ELF-1 (cell line): Measurements from ENCODE around the gene TTR.

ENCODE experiments used
- DNase-seq: peaks from one replicate; pipeline ENCODE4 v3.0.0-alpha.2; 2016; ENCODE audit warnings: low read depth, low spot score

TTR gene

GRCh38 chr18:31616586-31616985 lies 24.9 kb downstream of the TTR start:
- no peak for DNase-seq

GRCh38 chr18:31617031-31617717 lies 25.5 kb downstream of the TTR start:
- no peak for DNase-seq

- no peak for DNase-seq
Observed at GRCh38 chr18:31618801-31619200, 27.1 kb downstream of the TTR start.

- DNase-seq, result no peak
Observed at GRCh38 chr18:31619291-31619690, 27.6 kb downstream of the TTR start.

- DNase-seq, result no peak
Observed at GRCh38 chr18:31624892-31625640, 33.4 kb downstream of the TTR start.

- DNase-seq, result no peak
Observed at GRCh38 chr18:31626409-31626808, 34.7 kb downstream of the TTR start.

- DNase-seq, result no peak
Observed at GRCh38 chr18:31630549-31630948, 38.9 kb downstream of the TTR start.

- DNase-seq, result no peak
Observed at GRCh38 chr18:31631526-31631925, 39.8 kb downstream of the TTR start.

GRCh38 chr18:31632356-31632755 lies 40.7 kb downstream of the TTR start:
- DNase-seq, result no peak

- no peak for DNase-seq
Observed at GRCh38 chr18:31633392-31634330, 42.0 kb downstream of the TTR start.

GRCh38 chr18:31634331-31634713 lies 42.6 kb downstream of the TTR start:
- no peak for DNase-seq

GRCh38 chr18:31636387-31636786 lies 44.7 kb downstream of the TTR start:
- DNase-seq, result no peak

GRCh38 chr18:31637445-31637844 lies 45.8 kb downstream of the TTR start:
- no peak for DNase-seq

GRCh38 chr18:31643003-31643402 lies 51.3 kb downstream of the TTR start:
- no peak for DNase-seq

GRCh38 chr18:31645411-31645810 lies 53.7 kb downstream of the TTR start:
- DNase-seq, result no peak

GRCh38 chr18:31646332-31647126 lies 54.9 kb downstream of the TTR start:
- DNase-seq, result no peak

GRCh38 chr18:31647127-31647753 lies 55.6 kb downstream of the TTR start:
- no peak for DNase-seq
